Neural progenitor cell (in vitro differentiated cells): Measurements from ENCODE around the gene SMARCE1. TPM values are rescaled to one million over a fixed set of nuclear protein-coding genes. Genes with fewer than 3 reads are reported as not detected.

Source experiments
- DNase-seq: peaks from one replicate; pipeline ENCODE4 v3.0.0-alpha.2; 2016; ENCODE audit warnings: low spot score
- H2AFZ ChIP-seq: fragments of 200-600 bp; sonication (generic); replicated peaks from 2 replicates; pipeline ENCODE4 v1.6.1; 2016; ENCODE audit warnings: antibody characterized with exemption
- H3F3A ChIP-seq: fragments of 200-600 bp; sonication (generic); 2 replicates; pipeline ENCODE4 v1.6.1; 2016; ENCODE audit warnings: antibody characterized with exemption, low read depth
- H3K27ac ChIP-seq: fragments of 200-600 bp; sonication (generic); 2 replicates; pipeline ENCODE4 v1.5.1; 2016; ENCODE audit warnings: mild to moderate bottlenecking
- H3K27me3 ChIP-seq: fragments of 200-600 bp; sonication (generic); 2 replicates; pipeline ENCODE4 v1.6.1; 2016; ENCODE audit warnings: mild to moderate bottlenecking, moderate library complexity
- H3K36me3 ChIP-seq: fragments of 200-600 bp; sonication (generic); 2 replicates; pipeline ENCODE4 v1.5.1; 2016
- H3K4me1 ChIP-seq: fragments of 200-600 bp; sonication (generic); 2 replicates; pipeline ENCODE4 v1.6.1; 2016; ENCODE audit warnings: mixed run types
- H3K4me2 ChIP-seq: fragments of 200-600 bp; sonication (generic); 2 replicates; pipeline ENCODE4 v1.6.1; 2016
- H3K4me3 ChIP-seq: fragments of 200-600 bp; sonication (generic); 2 replicates; pipeline ENCODE4 v1.5.1; 2016
- H3K79me2 ChIP-seq: fragments of 200-600 bp; sonication (generic); 2 replicates; pipeline ENCODE4 v1.6.1; 2016; ENCODE audit warnings: low read depth
- H3K9ac ChIP-seq: fragments of 200-600 bp; sonication (generic); 2 replicates; pipeline ENCODE4 v1.6.1; 2016
- H3K9me3 ChIP-seq: fragments of 200-600 bp; sonication (generic); 2 replicates; pipeline ENCODE4 v1.5.1; 2016; ENCODE audit warnings: low read depth
- H4K20me1 ChIP-seq: fragments of 200-600 bp; sonication (generic); 2 replicates; pipeline ENCODE4 v1.6.1; 2016; ENCODE audit warnings: low read depth
- H3K27ac Mint-ChIP-seq: 3 replicates; pipeline ENCODE4 v1.8.0; 2021; ENCODE audit warnings: mixed read lengths
- H3K27me3 Mint-ChIP-seq: 2 replicates; pipeline ENCODE4 v1.8.0; 2022; ENCODE audit warnings: low read depth, mild to moderate bottlenecking, inconsistent platforms, moderate library complexity, mixed read lengths; ENCODE audit not compliant: insufficient read depth
- H3K36me3 Mint-ChIP-seq: 3 replicates; pipeline ENCODE4 v1.8.0; 2021; ENCODE audit warnings: mixed read lengths
- H3K4me1 Mint-ChIP-seq: 3 replicates; pipeline ENCODE4 v1.8.0; 2021; ENCODE audit warnings: mixed read lengths
- H3K4me3 Mint-ChIP-seq: 3 replicates; pipeline ENCODE4 v1.8.0; 2021; ENCODE audit warnings: mild to moderate bottlenecking, moderate library complexity, mixed read lengths
- H3K9me3 Mint-ChIP-seq: 3 replicates; pipeline ENCODE4 v1.8.0; 2020; ENCODE audit warnings: mixed read lengths
- CTCF ChIP-seq: fragments of 200-600 bp; sonication (generic); IDR thresholded peaks from 2 replicates; pipeline ENCODE4 v1.5.1; 2017; ENCODE audit warnings: antibody characterized with exemption, mild to moderate bottlenecking
- EZH2 ChIP-seq: fragments of 200-600 bp; sonication (generic); IDR thresholded peaks from 2 replicates; pipeline ENCODE4 v1.6.1; 2017; ENCODE audit warnings: antibody characterized with exemption, mild to moderate bottlenecking, moderate library complexity
- EZH2phosphoT487 ChIP-seq: fragments of 200-600 bp; sonication (generic); IDR thresholded peaks from 2 replicates; pipeline ENCODE4 v1.6.1; 2017; ENCODE audit warnings: antibody characterized with exemption
- total RNA-seq: library from RNA; depleted of rRNA; stranded (reverse); fragments of >200 nt; gene quantifications from 2 replicates; pipeline ENCODE4 v1.2.3, GENCODE V29; 2015; ENCODE audit warnings: low replicate concordance

SMARCE1 gene
- total RNA-seq, 1 donor from 2014 or later = 237 TPM

GRCh38 chr17:40621019-40621418 is 26.6 kb downstream of the SMARCE1 start:
- TF ChIP-seq CTCF (no peak), EZH2 (no peak), EZH2phosphoT487 (no peak)
- Histone ChIP-seq H3K36me3 (no peaks in the 10 kb centered on the region), H3F3A (peaks cover 4% of the 10 kb centered on the region), H3K9ac (no peak overlapping the region), H3K4me1 (no peaks in the 10 kb centered on the region), H3K79me2 (no peaks in the 10 kb centered on the region), H4K20me1 (no peaks in the 10 kb centered on the region), H3K9me3 (no peaks in the 10 kb centered on the region), H3K27ac (no peak overlapping the region), H3K27me3 (peaks cover 8% of the 10 kb centered on the region), H2AFZ (no peak overlapping the region), H3K4me3 (no peak overlapping the region), H3K4me2 (no peak overlapping the region)
- Mint-ChIP-seq H3K27me3 (peaks cover 5% of the 10 kb centered on the region), H3K4me3 (no peak overlapping the region), H3K36me3 (no peaks in the 10 kb centered on the region), H3K9me3 (no peaks in the 10 kb centered on the region), H3K4me1 (no peaks in the 10 kb centered on the region), H3K27ac (no peak overlapping the region)
- DNase-seq = no peak

GRCh38 chr17:40618754-40619625 is 28.6 kb downstream of the SMARCE1 start:
- Histone ChIP-seq H4K20me1 (no peaks in the 10 kb centered on the region), H3K27ac (no peak overlapping the region), H3K4me1 (no peaks in the 10 kb centered on the region), H3F3A (no peaks in the 10 kb centered on the region), H3K4me2 (no peak overlapping the region), H3K9me3 (no peaks in the 10 kb centered on the region), H3K4me3 (no peak overlapping the region), H2AFZ (no peak overlapping the region), H3K79me2 (no peaks in the 10 kb centered on the region), H3K9ac (no peak overlapping the region), H3K36me3 (no peaks in the 10 kb centered on the region), H3K27me3 (peaks cover 8% of the 10 kb centered on the region)
- TF ChIP-seq EZH2phosphoT487 (no peak), CTCF (no peak), EZH2 (no peak)
- Mint-ChIP-seq H3K27me3 (peaks cover 7% of the 10 kb centered on the region), H3K36me3 (no peaks in the 10 kb centered on the region), H3K4me3 (no peak overlapping the region), H3K9me3 (no peaks in the 10 kb centered on the region), H3K4me1 (peaks cover 2% of the 10 kb centered on the region), H3K27ac (no peak overlapping the region)
- DNase-seq = no peak

- TF ChIP-seq EZH2phosphoT487 (no peak), CTCF (no peak), EZH2 (no peak)
Measured at GRCh38 chr17:40617678-40618240, 29.9 kb downstream of the SMARCE1 start.

More at GRCh38 chr17:40617678-40618240, 29.9 kb downstream of the SMARCE1 start:
- Histone ChIP-seq H2AFZ (no peak overlapping the region), H3K4me2 (no peak overlapping the region), H3K9me3 (no peaks in the 10 kb centered on the region), H3K27me3 (peaks cover 8% of the 10 kb centered on the region), H3K27ac (no peak overlapping the region), H3K9ac (no peak overlapping the region), H3K4me3 (no peak overlapping the region), H3K36me3 (no peaks in the 10 kb centered on the region), H3K79me2 (no peaks in the 10 kb centered on the region), H4K20me1 (no peaks in the 10 kb centered on the region), H3F3A (no peaks in the 10 kb centered on the region), H3K4me1 (no peaks in the 10 kb centered on the region)
- Mint-ChIP-seq H3K36me3 (no peaks in the 10 kb centered on the region), H3K4me1 (peaks cover 2% of the 10 kb centered on the region), H3K9me3 (no peaks in the 10 kb centered on the region), H3K4me3 (no peak overlapping the region), H3K27ac (no peak overlapping the region), H3K27me3 (peaks cover 9% of the 10 kb centered on the region)
- peak; percentile 16 for DNase-seq
